ENCODE results near the gene PDZD4. TPM values are rescaled to one million over a fixed set of nuclear protein-coding genes. Genes with fewer than 3 reads are reported as not detected.
"Not testable (repeated sequence)": the region's sequence is repeated elsewhere in the genome, so short reads cannot be mapped to it uniquely, and the experiment has no call there.

The PDZD4 gene
- total RNA-seq, 6 donors from 2014 or later: 1.6 to 8.9 (median 6.3) TPM

- H3K9me3 ChIP-seq: no peaks in the 10 kb centered on the region
- DNase-seq (no peak), ATAC-seq (ENCODE audit: low FRiP score in 2 of 2) (no peak)
- no peaks in the 10 kb centered on the region for H3K36me3 ChIP-seq
- H3K27ac ChIP-seq: no peak overlapping the region
- H3K4me1 ChIP-seq: peaks cover 0 to 13% (median 5%) of the 10 kb centered on the region in 4 donors
- peaks cover 0 to 17% (median 0%) of the 10 kb centered on the region in 4 donors for H3K27me3 ChIP-seq
- no peak overlapping the region for H3K4me3 ChIP-seq
- 85 to 97% methylated on average over 7 to 9 of the region's 9 CpGs for WGBS, 2 donors
- no peak for TF ChIP-seq POLR2A (IDR thresholded peaks at IDR 0.05)
- no peak for TF ChIP-seq EP300 (IDR thresholded peaks at IDR 0.05)
- no peak for TF ChIP-seq POLR2AphosphoS5 (IDR thresholded peaks at IDR 0.05)
- no peak for TF ChIP-seq CTCF (IDR thresholded peaks at IDR 0.05)
These were observed 9.3 kb downstream of the PDZD4 start for GRCh38 chrX:153821066-153821465.

- Histone ChIP-seq H3K27ac (no peak overlapping the region), H3K4me3 (no peak overlapping the region), H3K27me3 (peaks cover 0 to 17% (median 0%) of the 10 kb centered on the region in 4 donors), H3K4me1 (peaks cover 0 to 13% (median 5%) of the 10 kb centered on the region in 4 donors), H3K36me3 (no peaks in the 10 kb centered on the region), H3K9me3 (no peaks in the 10 kb centered on the region)
- no peak for DNase-seq
- WGBS, 2 donors: 78 to 92% methylated on average over 6 to 7 of the region's 7 CpGs
- TF ChIP-seq CTCF (IDR thresholded peaks at IDR 0.05) (no peak), POLR2AphosphoS5 (IDR thresholded peaks at IDR 0.05) (no peak), EP300 (IDR thresholded peaks at IDR 0.05) (no peak), POLR2A (IDR thresholded peaks at IDR 0.05) (no peak)
- ATAC-seq (ENCODE audit: low FRiP score in 2 of 2): no peak
These were observed 9.7 kb downstream of the PDZD4 start for GRCh38 chrX:153820601-153821000.

- peak in 1 of 2 donors; percentile 46 for DNase-seq
- no peaks in the 10 kb centered on the region for H3K36me3 ChIP-seq
- TF ChIP-seq CTCF (IDR thresholded peaks at IDR 0.05) (no peak), POLR2A (IDR thresholded peaks at IDR 0.05) (no peak), POLR2AphosphoS5 (IDR thresholded peaks at IDR 0.05) (no peak)
- peaks cover 0 to 17% (median 0%) of the 10 kb centered on the region in 4 donors for H3K27me3 ChIP-seq
- ATAC-seq (ENCODE audit: low FRiP score in 2 of 2): no peak
- H3K4me1 ChIP-seq: peaks cover 0 to 13% (median 5%) of the 10 kb centered on the region in 4 donors
- peak overlapping the region in 1 of 4 donors; percentile 16 for H3K27ac ChIP-seq
- WGBS, 2 donors: 56 to 96% methylated on average over 5 to 23 of the region's 23 CpGs
- H3K9me3 ChIP-seq: no peaks in the 10 kb centered on the region
- peak overlapping the region in 3 of 4 donors; percentile 31 to 48 (median 47) for H3K4me3 ChIP-seq
These were observed 10.8 kb downstream of the PDZD4 start for GRCh38 chrX:153819384-153820040.

- Histone ChIP-seq H3K27ac (peak overlapping the region in 1 of 4 donors; percentile 16), H3K27me3 (peaks cover 0 to 17% (median 0%) of the 10 kb centered on the region in 4 donors), H3K4me3 (peak overlapping the region in 3 of 4 donors; percentile 31 to 48 (median 47)), H3K4me1 (peaks cover 0 to 13% (median 5%) of the 10 kb centered on the region in 4 donors), H3K9me3 (no peaks in the 10 kb centered on the region), H3K36me3 (no peaks in the 10 kb centered on the region)
- 31 to 44% methylated on average over 10 to 44 of the region's 67 CpGs for WGBS, 2 donors
- ATAC-seq (ENCODE audit: low FRiP score in 2 of 2) (peak in 1 of 2 donors; percentile 83), DNase-seq (peak in 1 of 2 donors; percentile 92)
- TF ChIP-seq CTCF (IDR thresholded peaks at IDR 0.05) (no peak), EP300 (IDR thresholded peaks at IDR 0.05) (no peak), POLR2AphosphoS5 (IDR thresholded peaks at IDR 0.05) (no peak), POLR2A (IDR thresholded peaks at IDR 0.05) (no peak)
These were observed 11.6 kb downstream of the PDZD4 start for GRCh38 chrX:153818571-153819383.

- H3K9me3 ChIP-seq; H3K36me3 ChIP-seq; DNase-seq; H3K27ac ChIP-seq; ATAC-seq (ENCODE audit: low FRiP score in 2 of 2); H3K4me3 ChIP-seq: not testable (repeated sequence)
- Histone ChIP-seq H3K27me3 (peaks cover 0 to 17% (median 0%) of the 10 kb centered on the region in 4 donors), H3K4me1 (peaks cover 0 to 13% (median 5%) of the 10 kb centered on the region in 4 donors)
- WGBS, 2 donors: 75 to 85% methylated on average over 9 of the region's 9 CpGs
These were observed 12.3 kb downstream of the PDZD4 start for GRCh38 chrX:153818064-153818463.
